ENCODE data around the gene COL23A1. TPM values are rescaled to one million over a fixed set of nuclear protein-coding genes. Genes with fewer than 3 reads are reported as not detected.
"Not testable (repeated sequence)": the region's sequence is repeated elsewhere in the genome, so short reads cannot be mapped to it uniquely, and the experiment has no call there.

COL23A1 gene
- total RNA-seq, 2 donors from 2014 or later = not detected

DNA sequence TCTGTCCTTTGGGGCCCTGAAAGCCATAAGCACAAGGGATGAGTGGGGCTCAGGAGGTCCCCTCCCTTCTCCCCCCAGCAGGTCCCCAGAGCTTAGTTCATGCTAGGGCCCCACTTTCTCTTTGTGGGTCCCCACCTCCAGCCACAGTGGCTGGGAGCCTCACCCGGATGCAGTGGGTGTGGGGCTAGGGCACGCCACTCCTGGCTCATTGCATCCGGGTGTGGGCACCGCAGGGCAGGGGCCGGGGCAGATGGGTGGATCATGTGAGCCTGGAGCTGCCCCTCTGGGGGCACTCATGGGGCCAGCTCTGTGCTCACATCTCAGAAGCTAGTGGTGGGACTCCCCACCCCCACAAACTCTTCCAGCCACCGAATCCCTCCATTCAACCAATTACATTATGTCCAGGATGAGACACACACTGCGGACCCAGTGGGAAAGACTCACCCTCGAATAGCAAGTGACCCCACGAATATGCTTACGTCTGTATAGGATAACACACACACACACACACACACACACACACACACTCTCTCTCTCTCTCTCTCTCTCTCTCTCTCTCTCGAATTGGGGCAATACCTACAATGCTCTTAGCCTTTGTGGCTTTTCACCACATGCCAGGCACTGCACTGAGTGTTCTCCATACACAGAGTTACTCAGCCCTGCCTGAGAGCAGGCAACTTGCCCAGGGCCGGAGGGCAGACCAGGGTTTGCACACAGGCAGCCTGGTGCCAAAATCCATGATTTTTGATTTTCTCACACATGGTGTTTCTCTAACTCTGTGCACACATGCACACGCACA lies 340.8 kb downstream of the COL23A1 start:
- H3K4me1 Mint-ChIP-seq = peaks cover 9% of the 10 kb centered on the region
- H3K27me3 Mint-ChIP-seq = no peaks in the 10 kb centered on the region
- no peak for DNase-seq
- no peaks in the 10 kb centered on the region for H3K36me3 Mint-ChIP-seq (ENCODE audit: low read depth)
- H3K27ac Mint-ChIP-seq = peak overlapping the region; percentile 88
- no peaks in the 10 kb centered on the region for H3K9me3 ChIP-seq (ENCODE audit: control insufficient read depth, low read length, poor library complexity, severe bottlenecking)
- ATAC-seq = peak; percentile 92
- peak overlapping the region; percentile 64 for H3K4me3 Mint-ChIP-seq

DNA sequence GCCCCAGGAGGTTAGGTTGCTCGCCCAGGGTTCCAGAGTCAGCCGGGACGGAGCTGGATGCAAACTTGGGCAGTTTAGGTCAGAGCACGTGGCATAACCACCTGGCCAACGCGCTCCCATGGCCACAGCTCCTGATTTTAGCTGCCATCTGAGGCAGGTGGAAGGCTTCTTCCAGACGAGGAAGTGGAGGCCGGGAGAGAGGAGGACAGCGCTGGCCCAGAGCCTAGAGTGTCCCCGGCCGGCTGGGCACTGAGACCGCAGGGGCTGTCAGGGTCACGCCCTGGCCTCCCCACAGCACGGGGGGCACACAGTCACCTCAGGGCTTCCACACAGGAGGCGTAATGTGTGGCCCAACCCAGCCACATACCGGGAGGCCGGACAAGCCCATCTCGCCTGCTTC lies 341.4 kb downstream of the COL23A1 start:
- no peak for ATAC-seq
- H3K27me3 Mint-ChIP-seq = no peaks in the 10 kb centered on the region
- H3K27ac Mint-ChIP-seq = no peak overlapping the region
- no peaks in the 10 kb centered on the region for H3K36me3 Mint-ChIP-seq (ENCODE audit: low read depth)
- H3K4me1 Mint-ChIP-seq = peaks cover 9% of the 10 kb centered on the region
- no peaks in the 10 kb centered on the region for H3K9me3 ChIP-seq (ENCODE audit: control insufficient read depth, low read length, poor library complexity, severe bottlenecking)
- no peak overlapping the region for H3K4me3 Mint-ChIP-seq
- DNase-seq = no peak

DNA sequence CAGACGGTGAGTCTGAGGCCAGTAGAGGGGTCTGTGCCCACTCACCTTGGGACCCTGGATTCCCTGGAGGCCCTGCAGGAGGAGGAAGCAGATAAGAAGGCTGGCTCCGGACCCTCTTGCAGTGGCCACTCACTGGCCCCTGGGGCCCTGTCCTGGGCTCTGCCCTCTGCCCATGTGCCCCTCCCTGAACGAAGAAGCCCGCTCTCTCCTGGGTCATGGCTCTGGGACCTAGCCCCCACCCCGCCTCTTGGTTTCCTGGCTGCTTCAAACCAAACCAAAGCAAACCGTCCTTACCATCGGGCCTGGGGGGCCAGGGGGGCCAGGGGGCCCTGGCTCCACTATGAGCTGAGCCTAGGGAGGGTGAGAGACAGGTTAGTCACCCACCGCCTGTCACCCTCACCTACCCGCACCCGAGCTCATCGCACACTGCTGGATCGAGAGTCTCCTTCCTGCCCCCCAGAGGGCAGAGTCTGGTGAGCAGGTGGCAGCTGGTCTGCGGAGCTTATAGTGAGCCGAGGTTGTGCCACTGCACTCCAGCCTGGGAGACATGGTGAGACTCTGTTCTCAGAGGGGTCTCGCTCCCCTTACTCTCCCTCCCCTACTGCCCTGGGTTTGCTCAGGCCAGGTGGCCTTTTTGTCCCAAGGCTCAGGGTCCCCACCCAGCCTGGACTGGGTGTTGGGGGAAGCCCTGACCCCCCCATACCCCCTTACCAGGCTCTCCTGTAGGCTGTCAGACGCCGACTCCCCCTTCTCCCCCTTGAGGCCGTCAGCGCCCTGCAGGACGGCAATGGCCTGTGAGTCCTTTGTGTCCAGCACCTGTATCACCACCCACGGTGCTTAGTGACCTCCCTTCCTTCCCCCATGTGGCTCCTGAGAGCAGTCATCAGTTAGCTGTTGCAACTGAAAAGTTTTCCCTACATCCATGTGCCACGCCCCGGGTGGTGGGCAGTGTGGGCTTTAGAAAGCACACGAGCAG lies 342.4 kb downstream of the COL23A1 start:
- Mint-ChIP-seq H3K36me3 (ENCODE audit: low read depth) (no peaks in the 10 kb centered on the region), H3K4me3 (no peak overlapping the region), H3K4me1 (peaks cover 7% of the 10 kb centered on the region), H3K27me3 (no peaks in the 10 kb centered on the region), H3K27ac (no peak overlapping the region)
- H3K9me3 ChIP-seq (ENCODE audit: control insufficient read depth, low read length, poor library complexity, severe bottlenecking) = no peaks in the 10 kb centered on the region
- ATAC-seq (no peak), DNase-seq (no peak)

DNA sequence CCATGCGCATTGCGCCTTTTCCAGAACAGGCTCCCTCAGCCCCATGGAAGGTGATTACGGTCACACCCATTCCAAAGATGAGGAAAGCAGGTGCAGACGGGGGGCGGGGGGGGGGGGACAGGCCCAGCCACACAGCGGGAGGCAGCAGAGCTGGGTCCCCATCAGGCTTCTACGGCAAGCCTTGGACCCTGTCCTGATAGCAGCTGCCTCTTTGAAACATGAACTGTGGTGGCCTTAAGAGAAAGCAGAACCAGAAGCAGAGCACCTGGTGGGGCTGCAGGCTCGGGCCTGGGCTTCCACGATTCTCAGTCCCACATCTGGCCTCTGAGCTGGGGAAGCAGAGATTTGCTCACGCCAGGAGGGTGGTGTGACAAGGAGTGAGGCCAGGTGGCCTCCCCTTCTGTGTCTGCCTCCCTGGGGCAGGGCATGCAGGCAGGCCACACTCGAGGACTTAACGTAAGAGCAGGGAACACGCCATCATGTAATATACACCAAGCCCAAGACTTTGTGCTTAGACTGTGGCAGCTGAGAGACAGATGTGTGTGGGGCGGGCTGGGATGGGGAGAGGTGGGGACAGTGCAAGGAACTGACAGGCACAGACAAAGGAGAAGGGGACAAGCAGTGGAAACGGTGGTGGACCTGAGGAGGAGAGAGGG lies 343.4 kb downstream of the COL23A1 start:
- H3K4me3 Mint-ChIP-seq = no peak overlapping the region
- DNase-seq (no peak), ATAC-seq (no peak)
- H3K27ac Mint-ChIP-seq = no peak overlapping the region
- H3K36me3 Mint-ChIP-seq (ENCODE audit: low read depth) = no peaks in the 10 kb centered on the region
- H3K4me1 Mint-ChIP-seq = peaks cover 10% of the 10 kb centered on the region
- H3K9me3 ChIP-seq (ENCODE audit: control insufficient read depth, low read length, poor library complexity, severe bottlenecking) = no peaks in the 10 kb centered on the region
- no peaks in the 10 kb centered on the region for H3K27me3 Mint-ChIP-seq

DNA sequence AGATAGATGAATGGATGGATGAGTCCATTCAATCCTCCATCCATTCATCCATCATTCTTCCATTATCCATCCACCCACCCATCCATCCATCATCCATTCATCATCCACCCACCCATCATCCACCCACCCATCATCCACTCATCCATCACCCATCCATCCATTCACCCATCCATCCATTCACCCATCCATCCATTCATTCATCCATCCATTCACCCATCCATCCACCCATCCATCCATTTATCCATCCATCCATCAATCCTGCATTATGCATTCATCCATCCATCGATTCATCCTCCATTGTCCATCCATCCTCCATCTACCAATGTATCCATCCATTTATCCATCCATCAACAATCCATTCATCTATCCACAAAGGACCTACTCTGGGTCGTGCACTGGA lies 344.8 kb downstream of the COL23A1 start:
- Mint-ChIP-seq H3K4me1 (peaks cover 17% of the 10 kb centered on the region), H3K4me3 (no peak overlapping the region), H3K27ac (no peak overlapping the region), H3K36me3 (ENCODE audit: low read depth) (no peaks in the 10 kb centered on the region), H3K27me3 (no peaks in the 10 kb centered on the region)
- ATAC-seq (no peak), DNase-seq (no peak)
- no peaks in the 10 kb centered on the region for H3K9me3 ChIP-seq (ENCODE audit: control insufficient read depth, low read length, poor library complexity, severe bottlenecking)

DNA sequence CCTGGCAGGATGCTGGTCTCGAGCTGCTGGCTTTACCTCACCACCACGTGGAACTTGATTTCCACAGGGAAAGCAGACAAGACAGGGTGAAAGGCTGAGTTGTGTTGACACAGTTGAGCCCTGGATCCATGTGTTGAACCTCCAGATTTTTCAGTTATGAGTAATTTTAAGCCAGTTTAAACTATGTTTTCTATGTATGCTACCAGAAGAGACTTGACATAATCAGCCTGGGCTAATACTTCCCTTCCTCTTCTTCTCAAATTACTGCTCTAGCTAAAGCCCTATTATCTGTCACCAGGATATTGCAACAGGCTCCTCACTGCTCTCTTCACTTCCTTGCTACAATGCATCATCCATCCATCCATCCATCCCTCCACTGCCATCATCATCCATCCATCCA lies 345.6 kb downstream of the COL23A1 start:
- H3K4me1 Mint-ChIP-seq = peaks cover 19% of the 10 kb centered on the region
- no peaks in the 10 kb centered on the region for H3K27me3 Mint-ChIP-seq
- no peak for DNase-seq
- no peaks in the 10 kb centered on the region for H3K36me3 Mint-ChIP-seq (ENCODE audit: low read depth)
- H3K4me3 Mint-ChIP-seq = no peak overlapping the region
- H3K27ac Mint-ChIP-seq = no peak overlapping the region
- no peak for ATAC-seq
- no peaks in the 10 kb centered on the region for H3K9me3 ChIP-seq (ENCODE audit: control insufficient read depth, low read length, poor library complexity, severe bottlenecking)

DNA sequence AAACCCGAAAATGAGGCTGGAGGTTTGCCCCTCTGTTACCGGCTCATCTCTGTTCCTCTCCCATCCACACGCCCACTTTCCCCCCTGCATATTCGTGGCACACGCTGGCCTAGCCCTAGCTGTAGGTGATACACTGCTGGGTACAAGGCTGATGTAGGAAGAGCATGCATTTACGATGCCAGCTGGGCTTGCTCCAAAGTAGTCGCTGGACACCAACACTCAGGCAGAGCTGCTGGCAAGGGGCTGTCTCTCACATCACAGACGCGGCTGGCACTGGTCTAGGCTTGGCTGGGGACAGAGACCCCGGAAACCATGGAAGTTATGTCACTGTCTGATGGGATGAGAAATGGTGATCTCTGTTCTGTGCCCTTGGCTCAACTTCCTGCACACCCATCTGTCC lies 347.8 kb downstream of the COL23A1 start:
- H3K27me3 Mint-ChIP-seq = no peaks in the 10 kb centered on the region
- ATAC-seq (no peak), DNase-seq (no peak)
- no peak overlapping the region for H3K4me3 Mint-ChIP-seq
- H3K9me3 ChIP-seq (ENCODE audit: control insufficient read depth, low read length, poor library complexity, severe bottlenecking) = no peaks in the 10 kb centered on the region
- peaks cover 22% of the 10 kb centered on the region for H3K4me1 Mint-ChIP-seq
- H3K27ac Mint-ChIP-seq = peak overlapping the region; percentile 24
- no peaks in the 10 kb centered on the region for H3K36me3 Mint-ChIP-seq (ENCODE audit: low read depth)

DNA sequence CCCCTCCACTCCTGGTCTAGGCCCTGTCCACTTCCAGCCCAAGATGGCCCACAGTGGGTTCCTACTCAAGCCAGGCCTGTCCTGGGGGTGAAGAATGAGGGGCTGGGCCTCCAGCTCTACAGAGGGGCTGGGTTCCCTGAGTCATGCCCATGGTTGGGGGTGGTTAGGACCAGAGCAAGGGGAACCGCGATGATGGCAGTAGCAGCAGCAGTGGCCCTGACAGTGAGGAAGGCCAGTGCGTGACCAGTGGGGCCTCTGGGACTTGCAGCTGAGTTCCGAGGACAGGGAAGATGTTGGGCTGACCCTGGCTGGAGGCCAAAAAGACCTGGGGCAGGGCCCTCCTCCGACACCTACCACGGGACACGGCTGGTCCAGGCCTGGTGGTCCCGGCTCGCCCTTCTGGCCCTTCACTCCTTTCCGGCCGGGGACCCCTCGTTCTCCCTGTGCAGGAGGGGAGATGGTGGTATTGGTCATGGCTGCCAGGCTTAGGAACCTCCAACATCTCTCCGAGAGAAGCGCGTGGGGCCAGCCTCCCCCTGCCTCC lies 348.4 kb downstream of the COL23A1 start:
- peak overlapping the region; percentile 24 for H3K27ac Mint-ChIP-seq
- H3K36me3 Mint-ChIP-seq (ENCODE audit: low read depth) = no peaks in the 10 kb centered on the region
- peaks cover 23% of the 10 kb centered on the region for H3K4me1 Mint-ChIP-seq
- H3K4me3 Mint-ChIP-seq = no peak overlapping the region
- DNase-seq (no peak), ATAC-seq (peak; percentile 12)
- H3K9me3 ChIP-seq (ENCODE audit: control insufficient read depth, low read length, poor library complexity, severe bottlenecking) = no peaks in the 10 kb centered on the region
- H3K27me3 Mint-ChIP-seq = no peaks in the 10 kb centered on the region

DNA sequence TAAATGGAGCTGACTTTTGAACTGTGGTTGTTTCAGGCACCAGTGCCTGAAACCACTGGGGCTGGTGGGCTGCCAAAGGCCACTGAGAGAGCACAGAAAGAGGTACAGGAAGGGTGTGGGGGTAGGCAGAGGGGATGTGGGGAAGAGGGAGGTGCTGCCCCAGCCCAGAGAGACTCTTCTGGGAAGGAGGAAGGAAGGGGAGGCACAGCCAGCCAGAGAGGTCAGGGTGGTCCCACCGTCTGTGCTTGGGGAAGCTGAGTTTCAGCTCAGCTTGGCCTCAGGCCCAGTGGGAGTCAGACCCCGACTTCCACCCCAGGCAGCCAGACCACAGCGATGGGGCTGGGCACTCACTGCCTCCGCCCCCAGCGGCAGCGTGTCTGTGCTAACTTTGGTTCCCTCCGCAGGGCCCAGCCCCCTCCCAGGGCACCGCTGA lies 348.9 kb downstream of the COL23A1 start:
- H3K9me3 ChIP-seq (ENCODE audit: control insufficient read depth, low read length, poor library complexity, severe bottlenecking) = no peaks in the 10 kb centered on the region
- Mint-ChIP-seq H3K4me1 (peaks cover 23% of the 10 kb centered on the region), H3K27me3 (no peaks in the 10 kb centered on the region), H3K4me3 (peak overlapping the region; percentile 52), H3K27ac (no peak overlapping the region), H3K36me3 (ENCODE audit: low read depth) (no peaks in the 10 kb centered on the region)
- DNase-seq = no peak
- ATAC-seq = peak; percentile 24

DNA sequence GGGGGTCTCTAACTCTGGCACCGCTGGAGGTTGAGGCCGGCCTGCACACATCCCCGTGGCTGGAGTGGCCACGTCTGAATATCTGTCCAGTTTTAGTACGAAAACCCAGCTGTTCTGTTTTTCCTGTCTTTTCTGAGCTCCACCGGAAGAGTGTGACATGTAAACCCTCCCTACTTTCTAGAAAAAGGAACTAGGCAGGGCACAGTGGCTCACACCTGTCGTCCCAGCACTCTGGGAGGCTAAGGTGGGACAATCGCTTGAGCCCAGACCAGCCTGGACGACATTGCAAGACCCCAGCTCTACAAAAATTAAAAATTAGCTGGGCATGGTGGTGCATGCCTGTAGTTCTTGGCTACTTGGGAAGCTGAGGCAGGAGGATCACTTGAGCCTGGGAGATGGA lies 349.4 kb downstream of the COL23A1 start:
- Mint-ChIP-seq H3K36me3 (ENCODE audit: low read depth) (no peaks in the 10 kb centered on the region), H3K4me1 (peaks cover 23% of the 10 kb centered on the region), H3K4me3 (peak overlapping the region; percentile 52), H3K27ac (no peak overlapping the region), H3K27me3 (no peaks in the 10 kb centered on the region)
- DNase-seq = no peak
- ATAC-seq = peak; percentile 14
- no peaks in the 10 kb centered on the region for H3K9me3 ChIP-seq (ENCODE audit: control insufficient read depth, low read length, poor library complexity, severe bottlenecking)

DNA sequence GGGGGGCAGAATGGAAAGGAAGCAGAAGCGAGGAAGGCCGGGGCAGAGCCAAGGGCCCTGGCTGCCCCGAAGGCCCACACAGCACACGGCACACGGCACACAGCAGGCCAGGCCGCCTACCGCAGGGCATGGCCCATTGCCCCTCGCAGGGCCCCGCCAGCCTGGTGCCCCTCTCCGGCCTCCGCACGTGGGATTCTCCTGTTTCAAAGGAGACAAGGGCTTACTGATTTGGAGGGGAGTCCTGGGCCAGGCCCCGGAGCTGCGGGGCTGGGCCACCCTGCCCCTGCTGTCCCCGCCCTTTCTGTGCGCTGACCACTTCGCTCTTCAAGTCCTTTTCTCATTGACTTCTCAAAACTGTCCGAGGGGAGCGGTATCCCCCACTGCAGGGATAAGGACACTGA lies 349.9 kb downstream of the COL23A1 start:
- H3K4me3 Mint-ChIP-seq = peak overlapping the region; percentile 52
- H3K27ac Mint-ChIP-seq = no peak overlapping the region

DNA sequence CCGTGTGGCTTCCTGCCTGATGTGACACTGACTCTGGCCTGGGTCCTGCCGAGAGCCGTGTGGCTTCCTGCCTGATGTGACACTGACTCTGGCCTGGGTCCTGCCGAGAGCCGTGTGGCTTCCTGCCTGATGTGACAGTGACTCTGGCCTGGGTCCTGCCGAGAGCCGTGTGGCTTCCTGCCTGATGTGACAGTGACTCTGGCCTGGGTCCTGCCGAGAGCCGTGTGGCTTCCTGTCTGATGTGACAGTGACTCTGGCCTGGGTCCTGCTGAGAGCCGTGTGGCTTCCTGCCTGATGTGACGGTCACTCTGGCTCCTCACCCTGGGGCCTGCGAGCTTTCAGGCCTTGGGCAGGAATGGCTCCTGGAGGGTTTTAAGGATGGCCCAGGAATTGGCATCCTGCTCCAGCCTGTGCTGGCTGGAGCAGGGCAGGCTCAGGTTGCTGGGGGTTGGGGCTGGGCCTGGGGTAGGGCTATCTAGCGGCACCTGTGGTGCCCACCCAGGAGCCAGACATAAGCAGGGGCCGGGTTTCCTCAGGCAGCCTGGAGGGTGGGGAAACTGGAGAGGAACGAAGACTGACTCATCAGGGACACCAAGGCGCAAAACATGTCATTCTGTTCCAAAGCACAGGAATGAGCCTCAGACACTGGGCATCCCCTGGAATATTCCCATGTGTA lies 350.4 kb downstream of the COL23A1 start:
- not testable (repeated sequence) for ATAC-seq; H3K36me3 Mint-ChIP-seq (ENCODE audit: low read depth); H3K27me3 Mint-ChIP-seq

More for the DNA sequence above, 349.9 kb downstream of the COL23A1 start:
- no peaks in the 10 kb centered on the region for H3K9me3 ChIP-seq (ENCODE audit: control insufficient read depth, low read length, poor library complexity, severe bottlenecking)
- H3K36me3 Mint-ChIP-seq (ENCODE audit: low read depth) = no peaks in the 10 kb centered on the region
- DNase-seq (no peak), ATAC-seq (no peak)
- peaks cover 24% of the 10 kb centered on the region for H3K4me1 Mint-ChIP-seq
- no peaks in the 10 kb centered on the region for H3K27me3 Mint-ChIP-seq

More for the DNA sequence above, 350.4 kb downstream of the COL23A1 start:
- H3K9me3 ChIP-seq (ENCODE audit: control insufficient read depth, low read length, poor library complexity, severe bottlenecking); H3K27ac Mint-ChIP-seq; DNase-seq: not testable (repeated sequence)
- peaks cover 30% of the 10 kb centered on the region for H3K4me1 Mint-ChIP-seq
- peak overlapping the region; percentile 31 for H3K4me3 Mint-ChIP-seq

Measured in T-helper 17 cell (primary cell).